ENCODE results near the gene LRR1.
"Not testable (repeated sequence)": the region's sequence is repeated elsewhere in the genome, so short reads cannot be mapped to it uniquely, and the experiment has no call there.

The LRR1 gene

GRCh38 chr14:49654511-49654910 is 55.8 kb downstream of the LRR1 start:
- Histone ChIP-seq H3K36me3 (peaks cover 29% of the 10 kb centered on the region), H3K4me1 (no peaks in the 10 kb centered on the region), H3K9me3 (no peaks in the 10 kb centered on the region), H3K27me3 (no peaks in the 10 kb centered on the region), H3K4me3 (ENCODE audit: low read depth, low read length) (no peak overlapping the region)
- TF ChIP-seq CTCF (IDR thresholded peaks at IDR 0.05; ENCODE audit: low read depth, low read length), result no peak
- no peak for DNase-seq

DNA sequence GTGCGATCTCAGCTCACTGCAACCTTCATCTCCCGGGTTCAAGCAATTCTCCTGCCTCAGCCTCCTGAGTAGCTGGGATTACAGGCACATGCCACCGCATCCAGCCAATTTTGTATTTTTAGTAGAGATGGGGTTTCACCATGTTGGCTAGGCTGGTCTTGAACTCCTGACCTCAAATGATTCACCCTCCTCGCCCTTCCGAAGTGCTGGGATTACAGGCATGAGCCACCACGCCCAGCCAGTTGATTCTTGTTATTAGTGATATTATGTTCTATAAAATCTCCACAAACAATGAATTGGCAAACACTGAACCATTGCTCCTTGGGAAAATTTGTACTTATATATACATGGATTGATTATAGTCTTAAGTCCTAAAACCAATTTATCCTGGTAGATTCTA is 58.8 kb downstream of the LRR1 start:
- H3K4me3 ChIP-seq (ENCODE audit: low read depth, low read length); DNase-seq; H3K27me3 ChIP-seq; H3K4me1 ChIP-seq; H3K9me3 ChIP-seq: not testable (repeated sequence)
- H3K36me3 ChIP-seq, result peaks cover 14% of the 10 kb centered on the region

DNA sequence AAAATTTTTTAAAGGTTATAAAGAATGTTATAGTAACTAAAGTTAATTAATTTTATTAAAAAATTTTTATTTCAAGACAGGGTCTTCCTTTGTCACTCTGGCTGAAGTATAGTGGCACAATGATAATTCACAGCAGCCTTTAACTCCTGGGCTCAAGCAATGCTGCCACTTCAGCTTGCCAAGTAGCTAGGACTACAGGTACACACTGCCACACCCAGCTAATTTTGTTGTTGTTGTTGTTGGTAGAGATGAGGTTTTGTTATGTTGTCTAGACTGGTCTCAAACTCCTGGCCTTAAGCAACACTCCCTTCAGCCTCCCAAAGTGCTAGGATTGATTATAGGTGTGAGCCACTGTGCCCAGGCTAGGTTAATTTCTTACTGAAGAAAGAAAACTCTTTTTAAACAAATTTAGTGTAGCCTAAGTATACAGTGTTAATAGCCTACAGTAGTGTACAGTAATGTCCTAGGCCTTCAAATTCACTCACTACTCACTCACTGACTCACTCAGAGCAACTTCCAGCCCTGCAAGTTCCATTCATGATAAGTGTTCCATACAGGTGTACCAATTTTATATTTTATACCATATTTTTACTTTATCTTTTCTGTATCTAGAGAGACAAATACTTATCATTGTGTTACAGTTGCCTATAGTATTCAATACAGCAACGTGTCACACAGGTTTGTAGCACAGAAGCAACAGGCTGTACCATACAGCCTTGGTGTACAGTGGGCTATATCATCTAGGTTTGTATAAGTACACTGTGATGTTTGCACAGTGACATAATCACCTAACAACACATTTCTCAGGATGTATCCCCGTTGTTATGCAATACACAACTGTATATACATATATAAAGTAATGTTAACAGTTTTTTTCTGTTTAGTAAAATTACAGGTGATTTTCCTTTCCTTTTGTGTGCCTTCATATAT is 61.1 kb downstream of the LRR1 start:
- H3K27me3 ChIP-seq, result no peaks in the 10 kb centered on the region
- no peak overlapping the region for H3K4me3 ChIP-seq (ENCODE audit: low read depth, low read length)
- H3K4me1 ChIP-seq, result no peaks in the 10 kb centered on the region
- H3K36me3 ChIP-seq, result peaks cover 4% of the 10 kb centered on the region
- TF ChIP-seq CTCF (IDR thresholded peaks at IDR 0.05; ENCODE audit: low read depth, low read length), result no peak
- no peaks in the 10 kb centered on the region for H3K9me3 ChIP-seq
- no peak for DNase-seq
